A549 (cell line): ENCODE measurements around the gene SLCO2B1. TPM values are rescaled to one million over a fixed set of nuclear protein-coding genes. Genes with fewer than 3 reads are reported as not detected.
A peak's percentile ranks its signal among the peaks of the same experiment; 100 is the strongest.

ENCODE experiments used
- ATAC-seq, 2 experiments: fragments of 200-7000 bp in 1 of 2; fragments of >200 bp in 1 of 2; cut with Nextera tagmentation in 1 of 2; cut with Tn5 transposase in 1 of 2; 3 replicates each; pipeline versions ENCODE4 v1.8.0 to v1.9.1; 2018 to 2020; ENCODE audit warnings: mild to moderate bottlenecking in 1 of 2, moderate library complexity in 1 of 2
- CTCF ChIA-PET: fragments of 300-600 bp; sonication (Branson Sonifier 250); formaldehyde crosslinking; extraction: SDS; loops from one replicate; lab custom pipeline; 2021; ENCODE audit warnings: antibody characterized with exemption, inconsistent platforms; lab: Yijun Ruan, JAX
- POLR2A ChIA-PET: fragments of 350-600 bp; formaldehyde crosslinking; extraction: SDS; loops from one replicate; lab custom pipeline; 2021; ENCODE audit warnings: antibody characterized with exemption, inconsistent platforms; lab: Yijun Ruan, JAX
- DNase-seq, 2 experiments: peaks; one replicate each; pipeline versions ENCODE4 v3.0.0 to v3.0.0-alpha.2; 2011 to 2016; ENCODE audit warnings: low read depth in 1 of 2, low spot score in 1 of 2
- FAIRE-seq: peaks from 2 replicates; lab custom pipeline; 2011; peaks lifted over from hg19 to GRCh38; lab: Jason Lieb, UNC
- H3K27ac ChIP-seq, 2 experiments: fragments of >200 bp; sonication (Bioruptor Twin); formaldehyde crosslinking; 3 replicates each; pipeline ENCODE4 v1.5.1; 2016 to 2017
- H3K4me1 ChIP-seq: fragments of >200 bp; sonication (Bioruptor Twin); formaldehyde crosslinking; 3 replicates; pipeline ENCODE4 v1.6.1; 2016
- H3K4me2 ChIP-seq: fragments of >200 bp; sonication (Bioruptor Twin); formaldehyde crosslinking; 3 replicates; pipeline ENCODE4 v1.6.1; 2016
- H3K4me3 ChIP-seq: fragments of >200 bp; sonication (Bioruptor Twin); formaldehyde crosslinking; 3 replicates; pipeline ENCODE4 v1.5.1; 2016
- H3K9me3 ChIP-seq: fragments of >200 bp; sonication (Bioruptor Twin); formaldehyde crosslinking; 3 replicates; pipeline ENCODE4 v1.6.1; 2016
- CHD4 ChIP-seq: fragments of 200-600 bp; sonication (generic); IDR thresholded peaks from 2 replicates; pipeline ENCODE4 v1.6.1; 2016; ENCODE audit warnings: antibody characterized with exemption, mild to moderate bottlenecking, borderline replicate concordance
- E2F6 ChIP-seq: IDR thresholded peaks from 2 replicates; pipeline ENCODE4 v1.6.1; 2012; ENCODE audit warnings: low read depth, borderline replicate concordance
- EHF ChIP-seq: fragments of 250-450 bp; sonication (Bioruptor Pico); IDR thresholded peaks from 2 replicates; pipeline ENCODE4 v1.5.0; 2020; ENCODE audit warnings: mild to moderate bottlenecking
- ELK1 ChIP-seq: fragments of 150-350 bp; IDR thresholded peaks from 2 replicates; pipeline ENCODE4 v1.6.1; 2014; ENCODE audit warnings: low read depth, mild to moderate bottlenecking, low read length
- FOSB ChIP-seq: fragments of 250-450 bp; sonication (Bioruptor Pico); IDR thresholded peaks from 2 replicates; pipeline ENCODE4 v1.5.0; 2020; ENCODE audit warnings: mild to moderate bottlenecking, moderate library complexity
- FOXS1 ChIP-seq: fragments of 250-450 bp; sonication (Bioruptor Pico); IDR thresholded peaks from 2 replicates; pipeline ENCODE4 v1.5.0; 2020; ENCODE audit warnings: mild to moderate bottlenecking, moderate library complexity
- GATA3 ChIP-seq: IDR thresholded peaks from 2 replicates; pipeline ENCODE4 v1.6.1; 2012; ENCODE audit warnings: borderline replicate concordance
- HES2 ChIP-seq: fragments of >200 bp; sonication (Bioruptor Twin); formaldehyde crosslinking; IDR thresholded peaks from 2 replicates; pipeline ENCODE4 v1.6.1; 2016
- JUNB ChIP-seq: fragments of >200 bp; sonication (Bioruptor Twin); formaldehyde crosslinking; IDR thresholded peaks from 2 replicates; pipeline ENCODE4 v1.6.1; 2016
- KDM5A ChIP-seq: fragments of 200-600 bp; sonication (generic); IDR thresholded peaks from 2 replicates; pipeline ENCODE4 v1.6.1; 2016; ENCODE audit warnings: antibody characterized with exemption, mild to moderate bottlenecking
- MYC ChIP-seq: IDR thresholded peaks from 2 replicates; pipeline ENCODE4 v1.6.1; 2012; ENCODE audit warnings: mild to moderate bottlenecking, inconsistent platforms, low read length, improper control_type of control experiment, borderline replicate concordance
- NFE2L2 ChIP-seq: fragments of 150-350 bp; conservative IDR thresholded peaks from 2 replicates; pipeline ENCODE4 v1.6.1; 2014; ENCODE audit warnings: low read length
- NPAS2 ChIP-seq: fragments of 250-450 bp; sonication (Bioruptor Pico); IDR thresholded peaks from 2 replicates; pipeline ENCODE4 v1.8.0; 2022; ENCODE audit warnings: mild to moderate bottlenecking, moderate library complexity, borderline replicate concordance
- NR3C1 ChIP-seq: fragments of >200 bp; sonication (Bioruptor Twin); formaldehyde crosslinking; IDR thresholded peaks from 3 replicates; pipeline ENCODE4 v1.6.1; 2017
- PHF8 ChIP-seq: fragments of 200-600 bp; sonication (generic); IDR thresholded peaks from 2 replicates; pipeline ENCODE4 v1.6.1; 2016; ENCODE audit warnings: low read depth, mild to moderate bottlenecking, antibody characterized with exemption, moderate library complexity, borderline replicate concordance
- POLR2AphosphoS2 ChIP-seq: conservative IDR thresholded peaks from 2 replicates; pipeline ENCODE4 v1.6.1; 2012; ENCODE audit warnings: low read length, improper control_type of control experiment, inconsistent platforms
- RAD21 ChIP-seq, 2 experiments: fragments of >200 bp in 1 of 2; sonication (Bioruptor Twin) in 1 of 2; formaldehyde crosslinking in 1 of 2; IDR thresholded peaks in 1 of 2; conservative IDR thresholded peaks in 1 of 2; 2 replicates in 1 of 2; 3 replicates in 1 of 2; pipeline ENCODE4 v1.6.1; 2012 to 2018; ENCODE audit warnings: inconsistent platforms in 1 of 2
- RARB ChIP-seq: fragments of 250-450 bp; sonication (Bioruptor Pico); IDR thresholded peaks from 2 replicates; pipeline ENCODE4 v1.8.0; 2021; ENCODE audit warnings: mild to moderate bottlenecking, moderate library complexity
- RFX5 ChIP-seq: fragments of 450-650 bp; IDR thresholded peaks from 2 replicates; pipeline ENCODE4 v1.7.1; 2014; ENCODE audit warnings: antibody characterized with exemption, mild to moderate bottlenecking, moderate library complexity
- RNF2 ChIP-seq: fragments of 200-600 bp; sonication (generic); IDR thresholded peaks from 2 replicates; pipeline ENCODE4 v1.6.1; 2016; ENCODE audit warnings: low read depth, mild to moderate bottlenecking, antibody characterized with exemption, moderate library complexity, borderline replicate concordance
- SMC3 ChIP-seq: fragments of >200 bp; sonication (Bioruptor Twin); formaldehyde crosslinking; IDR thresholded peaks from 3 replicates; pipeline ENCODE4 v1.6.1; 2018; ENCODE audit warnings: inconsistent platforms
- SREBF2 ChIP-seq: fragments of 450-650 bp; IDR thresholded peaks from 2 replicates; pipeline ENCODE4 v1.6.1; 2014; ENCODE audit warnings: mild to moderate bottlenecking, moderate library complexity
- TFCP2L1 ChIP-seq: fragments of 250-450 bp; sonication (Bioruptor Pico); IDR thresholded peaks from 2 replicates; pipeline ENCODE4 v1.5.0; 2021; ENCODE audit warnings: mild to moderate bottlenecking
- ZFP36 ChIP-seq: fragments of 450-650 bp; IDR thresholded peaks from 2 replicates; pipeline ENCODE4 v1.6.1; 2014; ENCODE audit warnings: borderline replicate concordance; ENCODE audit not compliant: partially characterized antibody
- ZNF302 ChIP-seq: fragments of 250-450 bp; sonication (Bioruptor Pico); IDR thresholded peaks from 2 replicates; pipeline ENCODE4 v1.9.0; 2021; ENCODE audit warnings: inconsistent platforms, mild to moderate bottlenecking, moderate library complexity
- ZSCAN20 ChIP-seq: fragments of 250-450 bp; sonication (Bioruptor Pico); IDR thresholded peaks from 2 replicates; pipeline ENCODE4 v1.8.0; 2022; ENCODE audit warnings: mild to moderate bottlenecking, moderate library complexity
- WGBS: methylation state at CpG from one replicate; pipeline ENCODE4 v1.1.6; 2017; ENCODE audit errors: missing lambda C conversion rate; 5-methylcytosine and 5-hydroxymethylcytosine counted together
- polyA plus RNA-seq, 4 experiments: library from polyadenylated mRNA; depleted of rRNA in 3 of 4; stranded (reverse); fragments of >200 nt; fragmentation: RNase III in 1 of 4; extraction: RNeasy Plus Mini Kit Qiagen cat#74134 plus additional on column Dnase treatment in 1 of 4; gene quantifications; 2 replicates in 3 of 4; 3 replicates in 1 of 4; pipeline ENCODE4 v1.2.3, GENCODE V29; 2011 to 2017
- TF ChIP-seq, protein P1 (sequence below): IDR thresholded peaks from 2 replicates; pipeline ENCODE4 v1.6.1; 2012
- TF ChIP-seq, protein P2 (sequence below): fragments of 250-450 bp; sonication (Bioruptor Pico); IDR thresholded peaks from 2 replicates; pipeline ENCODE4 v1.5.0; 2020; ENCODE audit warnings: low read depth, mild to moderate bottlenecking, moderate library complexity

SLCO2B1 gene
- polyA plus RNA-seq, 2 of the 4 experiments (the other 2 are of a cell fraction): 4.9 to 5.2 TPM

DNA sequence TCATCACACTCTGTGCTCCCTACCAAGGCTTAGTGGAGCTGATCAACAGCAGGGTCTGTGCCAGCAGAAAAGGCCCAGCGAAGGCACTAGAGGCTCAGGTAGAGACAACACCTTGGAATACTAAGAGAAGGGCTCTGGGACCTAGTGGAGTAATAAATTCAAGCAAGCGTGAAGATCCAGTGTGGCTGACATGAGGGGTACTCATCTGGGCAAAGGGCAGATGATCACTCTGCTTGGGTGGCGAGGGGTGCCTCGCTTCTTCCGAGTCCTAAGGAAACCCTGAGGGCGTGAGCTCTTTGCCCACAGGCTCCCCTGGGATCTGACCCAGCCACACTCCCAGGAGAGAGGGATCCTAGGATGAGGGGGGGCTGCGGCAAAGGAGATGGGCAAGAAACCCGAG is 86.1 kb downstream of the SLCO2B1 start (continued):
- TF ChIP-seq MYC: no peak
- TF ChIP-seq TFCP2L1: no peak
- no peak for TF ChIP-seq NPAS2 (CRISPR knock-in tag)
- no peak for TF ChIP-seq EHF (CRISPR knock-in tag)
- no peak for TF ChIP-seq KDM5A
- no peak for TF ChIP-seq ZFP36
- TF ChIP-seq, all 56 proteins: peak for 0

- CTCF ChIA-PET: interaction anchor here (1.0 to 19.6 kb wide), 11 partner anchors 11 to 307 kb away, joined by 3 to 445 read pairs (median 43); no protein-coding TSS in a partner anchor
- ATAC-seq (no peak), DNase-seq (no peak), FAIRE-seq (no peak)
- TF ChIP-seq FOSB (CRISPR knock-in tag) (no peak), POLR2AphosphoS2 (no peak), GATA3 (no peak), NFE2L2 (no peak), FOXS1 (no peak), RFX5 (no peak)
- H3K27ac ChIP-seq: no peak overlapping the region
- H3K4me1 ChIP-seq: peaks cover 10% of the 10 kb centered on the region; the same call in 2 of the 3 replicates
- H3K4me2 ChIP-seq: no peak overlapping the region
- no peak overlapping the region for H3K4me3 ChIP-seq
- POLR2A ChIA-PET: interaction anchor here (0.6 kb wide), 1 partner anchor 32 kb away, joined by 4 read pairs; no protein-coding TSS in a partner anchor
- H3K9me3 ChIP-seq: no peaks in the 10 kb centered on the region
- WGBS: 43% methylated on average over 8 of the region's 9 CpGs
These were observed 87.9 kb downstream of the SLCO2B1 start for GRCh38 chr11:75238595-75239440.

GRCh38 chr11:75239531-75240290 is 88.8 kb downstream of the SLCO2B1 start:
- no peaks in the 10 kb centered on the region for H3K9me3 ChIP-seq
- ATAC-seq (no peak), DNase-seq (no peak), FAIRE-seq (no peak)
- H3K27ac ChIP-seq: no peak overlapping the region
- H3K4me3 ChIP-seq: no peak overlapping the region; the same call in 2 of the 3 replicates
- CTCF ChIA-PET: interaction anchor here (1.0 to 19.6 kb wide), 12 partner anchors 11 to 308 kb away, joined by 3 to 445 read pairs (median 44); no protein-coding TSS in a partner anchor
- H3K4me2 ChIP-seq: peak overlapping the region; percentile 89; the same call in 2 of the 3 replicates
- WGBS: 64% methylated on average over 10 of the region's 10 CpGs
- H3K4me1 ChIP-seq: peaks cover 10% of the 10 kb centered on the region; the same call in 2 of the 3 replicates
- POLR2A ChIA-PET: no interaction called here
- TF ChIP-seq, protein P1, sequence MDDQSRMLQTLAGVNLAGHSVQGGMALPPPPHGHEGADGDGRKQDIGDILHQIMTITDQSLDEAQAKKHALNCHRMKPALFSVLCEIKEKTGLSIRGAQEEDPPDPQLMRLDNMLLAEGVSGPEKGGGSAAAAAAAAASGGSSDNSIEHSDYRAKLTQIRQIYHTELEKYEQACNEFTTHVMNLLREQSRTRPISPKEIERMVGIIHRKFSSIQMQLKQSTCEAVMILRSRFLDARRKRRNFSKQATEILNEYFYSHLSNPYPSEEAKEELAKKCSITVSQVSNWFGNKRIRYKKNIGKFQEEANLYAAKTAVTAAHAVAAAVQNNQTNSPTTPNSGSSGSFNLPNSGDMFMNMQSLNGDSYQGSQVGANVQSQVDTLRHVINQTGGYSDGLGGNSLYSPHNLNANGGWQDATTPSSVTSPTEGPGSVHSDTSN: no peak
- TF ChIP-seq JUNB: no peak
- no peak for TF ChIP-seq ELK1
- no peak for TF ChIP-seq E2F6
- TF ChIP-seq CHD4: no peak
- TF ChIP-seq SREBF2: no peak
- TF ChIP-seq ZSCAN20 (CRISPR knock-in tag): no peak
- no peak for TF ChIP-seq RNF2
- no peak for TF ChIP-seq ZNF302
- TF ChIP-seq HES2: no peak
- TF ChIP-seq PHF8: no peak
- TF ChIP-seq RFX5: no peak
- TF ChIP-seq KDM5A: no peak
- TF ChIP-seq SMC3: no peak
- TF ChIP-seq RARB (CRISPR knock-in tag): no peak
- no peak for TF ChIP-seq RAD21 (conservative IDR thresholded peaks at IDR 0.05 in 1 of 2, IDR thresholded peaks at IDR 0.05 in 1 of 2)
- no peak for TF ChIP-seq NR3C1
- TF ChIP-seq, protein P2, sequence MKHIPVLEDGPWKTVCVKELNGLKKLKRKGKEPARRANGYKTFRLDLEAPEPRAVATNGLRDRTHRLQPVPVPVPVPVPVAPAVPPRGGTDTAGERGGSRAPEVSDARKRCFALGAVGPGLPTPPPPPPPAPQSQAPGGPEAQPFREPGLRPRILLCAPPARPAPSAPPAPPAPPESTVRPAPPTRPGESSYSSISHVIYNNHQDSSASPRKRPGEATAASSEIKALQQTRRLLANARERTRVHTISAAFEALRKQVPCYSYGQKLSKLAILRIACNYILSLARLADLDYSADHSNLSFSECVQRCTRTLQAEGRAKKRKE: no peak
- TF ChIP-seq MYC: no peak
